Measurements from ENCODE around the gene ALKAL2. TPM values are rescaled to one million over a fixed set of nuclear protein-coding genes. Genes with fewer than 3 reads are reported as not detected.
A peak's percentile ranks its signal among the peaks of the same experiment; 100 is the strongest.

The ALKAL2 gene
- total RNA-seq, 1 donor from 2014 or later: 50.0 TPM

GRCh38 chr2:310994-311393 lies 23.1 kb upstream of the ALKAL2 start:
- Mint-ChIP-seq H3K27me3 (ENCODE audit: unreplicated experiment) (peaks cover 4% of the 10 kb centered on the region), H3K4me1 (ENCODE audit: unreplicated experiment) (peaks cover 3% of the 10 kb centered on the region), H3K4me3 (ENCODE audit: unreplicated experiment) (no peak overlapping the region), H3K36me3 (ENCODE audit: unreplicated experiment) (no peaks in the 10 kb centered on the region), H3K27ac (ENCODE audit: unreplicated experiment) (no peak overlapping the region), H3K9me3 (ENCODE audit: unreplicated experiment) (no peaks in the 10 kb centered on the region)
- no peak for DNase-seq (ENCODE audit: extremely low spot score, unreplicated experiment)
- TF ChIP-seq CTCF (IDR thresholded peaks at IDR 0.05): no peak

- Mint-ChIP-seq H3K27me3 (ENCODE audit: unreplicated experiment) (peaks cover 6% of the 10 kb centered on the region), H3K27ac (ENCODE audit: unreplicated experiment) (no peak overlapping the region), H3K4me3 (ENCODE audit: unreplicated experiment) (no peak overlapping the region), H3K9me3 (ENCODE audit: unreplicated experiment) (no peaks in the 10 kb centered on the region), H3K4me1 (ENCODE audit: unreplicated experiment) (peaks cover 3% of the 10 kb centered on the region), H3K36me3 (ENCODE audit: unreplicated experiment) (no peaks in the 10 kb centered on the region)
- TF ChIP-seq CTCF (IDR thresholded peaks at IDR 0.05): no peak
- no peak for DNase-seq (ENCODE audit: extremely low spot score, unreplicated experiment)
These were observed 22.1 kb upstream of the ALKAL2 start for GRCh38 chr2:309954-310510.

GRCh38 chr2:309148-309953 lies 21.5 kb upstream of the ALKAL2 start:
- peak overlapping the region; percentile 24 for H3K27ac Mint-ChIP-seq (ENCODE audit: unreplicated experiment)
- H3K36me3 Mint-ChIP-seq (ENCODE audit: unreplicated experiment): no peaks in the 10 kb centered on the region
- no peak overlapping the region for H3K4me3 Mint-ChIP-seq (ENCODE audit: unreplicated experiment)

GRCh38 chr2:305366-305765 lies 17.5 kb upstream of the ALKAL2 start:
- no peak overlapping the region for H3K4me3 Mint-ChIP-seq (ENCODE audit: unreplicated experiment)
- peaks cover 9% of the 10 kb centered on the region for H3K27me3 Mint-ChIP-seq (ENCODE audit: unreplicated experiment)
- peaks cover 3% of the 10 kb centered on the region for H3K4me1 Mint-ChIP-seq (ENCODE audit: unreplicated experiment)
- H3K27ac Mint-ChIP-seq (ENCODE audit: unreplicated experiment): no peak overlapping the region
- H3K36me3 Mint-ChIP-seq (ENCODE audit: unreplicated experiment): no peaks in the 10 kb centered on the region
- DNase-seq (ENCODE audit: extremely low spot score, unreplicated experiment): no peak
- TF ChIP-seq CTCF (IDR thresholded peaks at IDR 0.05): no peak
- H3K9me3 Mint-ChIP-seq (ENCODE audit: unreplicated experiment): peaks cover 6% of the 10 kb centered on the region

More at GRCh38 chr2:309148-309953, 21.5 kb upstream of the ALKAL2 start:
- peaks cover 9% of the 10 kb centered on the region for H3K27me3 Mint-ChIP-seq (ENCODE audit: unreplicated experiment)
- no peak for TF ChIP-seq CTCF (IDR thresholded peaks at IDR 0.05)
- DNase-seq (ENCODE audit: extremely low spot score, unreplicated experiment): no peak
- H3K4me1 Mint-ChIP-seq (ENCODE audit: unreplicated experiment): peaks cover 3% of the 10 kb centered on the region
- no peaks in the 10 kb centered on the region for H3K9me3 Mint-ChIP-seq (ENCODE audit: unreplicated experiment)

DNA sequence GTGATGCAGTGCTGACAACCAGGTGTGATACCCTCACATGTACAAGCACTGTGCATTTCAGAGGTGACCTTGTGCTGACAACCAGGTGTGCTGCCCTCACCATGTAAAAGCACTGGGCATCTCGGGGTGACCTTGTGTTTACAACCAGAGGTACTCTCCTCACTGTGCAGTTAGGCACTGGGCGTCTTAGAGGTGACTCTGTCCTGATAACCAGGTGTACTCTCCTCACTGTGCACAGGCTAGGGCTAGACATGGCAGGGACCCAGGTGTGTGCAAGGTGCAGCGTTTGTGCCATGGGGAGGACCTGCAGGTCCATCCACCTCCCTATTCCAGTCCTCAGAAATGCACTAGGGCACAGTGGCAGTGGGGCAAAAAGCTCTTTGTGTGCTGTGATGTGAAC lies 8.5 kb upstream of the ALKAL2 start:
- H3K27me3 Mint-ChIP-seq (ENCODE audit: unreplicated experiment): peaks cover 41% of the 10 kb centered on the region
- no peaks in the 10 kb centered on the region for H3K4me1 Mint-ChIP-seq (ENCODE audit: unreplicated experiment)
- no peaks in the 10 kb centered on the region for H3K9me3 Mint-ChIP-seq (ENCODE audit: unreplicated experiment)
- no peak for DNase-seq (ENCODE audit: extremely low spot score, unreplicated experiment)
- no peak overlapping the region for H3K4me3 Mint-ChIP-seq (ENCODE audit: unreplicated experiment)
- H3K27ac Mint-ChIP-seq (ENCODE audit: unreplicated experiment): no peak overlapping the region
- H3K36me3 Mint-ChIP-seq (ENCODE audit: unreplicated experiment): no peaks in the 10 kb centered on the region
- TF ChIP-seq CTCF (IDR thresholded peaks at IDR 0.05): no peak
